Spleen (tissue), 7 donors: Measurements from ENCODE around the gene WWP2.

Experiments
- CTCF ChIP-seq, 11 experiments: fragments of 200-600 bp in 7 of 11; fragments of 450-650 bp in 4 of 11; sonication (generic) in 4 of 11; IDR thresholded peaks in 8 of 11; conservative IDR thresholded peaks in 3 of 11; 1 replicate in 7 of 11; 2 replicates in 4 of 11; pipeline versions ENCODE4 v1.4.0 to v1.8.0; 2016 to 2021; ENCODE audit warnings: antibody characterized with exemption in 11 of 11, inconsistent platforms in 4 of 11, mild to moderate bottlenecking in 1 of 11
- POLR2A ChIP-seq, 3 donors: fragments of 450-650 bp; IDR thresholded peaks; one replicate each; pipeline ENCODE4 v1.5.1; 2017; ENCODE audit warnings: antibody characterized with exemption in 3 of 3, mild to moderate bottlenecking in 1 of 3
- donor health status: DM: no; HTN: no; CAD: no; lungs with moderate emphysema.
- donor health status: DM: no; HTN: no; CAD: no.
- donor health status: DM: no; HTN: no; CAD: no.

GRCh38 chr16:69745959-69746358 is 16.2 kb upstream of the WWP2 start:
- TF ChIP-seq CTCF (IDR thresholded peaks at IDR 0.05 in 8 of 11, conservative IDR thresholded peaks at IDR 0.05 in 3 of 11): no peak
- no peak for TF ChIP-seq POLR2A (IDR thresholded peaks at IDR 0.05)
